Upper lobe of right lung (tissue), 1 donor: Measurements from ENCODE around the gene H2AZ1. TPM values are rescaled to one million over a fixed set of nuclear protein-coding genes. Genes with fewer than 3 reads are reported as not detected.

Source experiments
- ATAC-seq: fragments of 200-7000 bp; cut with Tn5 transposase; one replicate; pipeline ENCODE4 v1.9.1; 2020; ENCODE audit warnings: mild to moderate bottlenecking, moderate library complexity
- DNase-seq: peaks from one replicate; pipeline ENCODE4 v3.0.0-alpha.2; 2020
- H3K27ac ChIP-seq: fragments of 200-600 bp; one replicate; pipeline ENCODE4 v1.8.0; 2022
- H3K27me3 ChIP-seq: fragments of 200-600 bp; one replicate; pipeline ENCODE4 v1.8.0; 2022; ENCODE audit warnings: mild to moderate bottlenecking
- H3K36me3 ChIP-seq: fragments of 200-600 bp; one replicate; pipeline ENCODE4 v1.8.0; 2022
- H3K4me1 ChIP-seq: fragments of 200-600 bp; one replicate; pipeline ENCODE4 v1.8.0; 2022
- H3K4me3 ChIP-seq: fragments of 200-600 bp; one replicate; pipeline ENCODE4 v1.8.0; 2022; ENCODE audit warnings: mild to moderate bottlenecking
- H3K9me3 ChIP-seq: fragments of 200-600 bp; one replicate; pipeline ENCODE4 v1.8.0; 2022
- intact Hi-C: fragments of 100-400 bp; cut with DNase I; formaldehyde crosslinking; loops from one replicate; pipeline ENCODE4 v1.11.0; 2022
- long read RNA-seq: library from polyadenylated mRNA; unstranded; transcript quantifications from one replicate; pipeline ENCODE4 v2.0.0, GENCODE V29; 2021
- total RNA-seq: library from RNA; stranded (reverse); fragmentation: NEBNext Ultra II Directional; extraction: Animal tissue kit (Norgen Biotek cat#: 25700); gene quantifications from one replicate; pipeline ENCODE4 v1.2.1, GENCODE V29; 2021
- TF ChIP-seq, protein P1 (sequence below): fragments of 200-600 bp; IDR thresholded peaks from one replicate; pipeline ENCODE4 v1.8.0; 2022; ENCODE audit warnings: antibody characterized with exemption
- donor health status: DM: no; HTN: yes; CAD: no; lungs with severe emphysema.

Gene H2AZ1
- total RNA-seq, result 132 TPM
- long read RNA-seq, transcript H2AFZ-201 (5 exons, 979 nt), result major isoform, 89 of 96 reads
- long read RNA-seq, partial matches to known transcripts, result 1 of 96 reads
- long read RNA-seq, other reads (novel, unspliced or antisense), result 4 of 96 reads

DNA sequence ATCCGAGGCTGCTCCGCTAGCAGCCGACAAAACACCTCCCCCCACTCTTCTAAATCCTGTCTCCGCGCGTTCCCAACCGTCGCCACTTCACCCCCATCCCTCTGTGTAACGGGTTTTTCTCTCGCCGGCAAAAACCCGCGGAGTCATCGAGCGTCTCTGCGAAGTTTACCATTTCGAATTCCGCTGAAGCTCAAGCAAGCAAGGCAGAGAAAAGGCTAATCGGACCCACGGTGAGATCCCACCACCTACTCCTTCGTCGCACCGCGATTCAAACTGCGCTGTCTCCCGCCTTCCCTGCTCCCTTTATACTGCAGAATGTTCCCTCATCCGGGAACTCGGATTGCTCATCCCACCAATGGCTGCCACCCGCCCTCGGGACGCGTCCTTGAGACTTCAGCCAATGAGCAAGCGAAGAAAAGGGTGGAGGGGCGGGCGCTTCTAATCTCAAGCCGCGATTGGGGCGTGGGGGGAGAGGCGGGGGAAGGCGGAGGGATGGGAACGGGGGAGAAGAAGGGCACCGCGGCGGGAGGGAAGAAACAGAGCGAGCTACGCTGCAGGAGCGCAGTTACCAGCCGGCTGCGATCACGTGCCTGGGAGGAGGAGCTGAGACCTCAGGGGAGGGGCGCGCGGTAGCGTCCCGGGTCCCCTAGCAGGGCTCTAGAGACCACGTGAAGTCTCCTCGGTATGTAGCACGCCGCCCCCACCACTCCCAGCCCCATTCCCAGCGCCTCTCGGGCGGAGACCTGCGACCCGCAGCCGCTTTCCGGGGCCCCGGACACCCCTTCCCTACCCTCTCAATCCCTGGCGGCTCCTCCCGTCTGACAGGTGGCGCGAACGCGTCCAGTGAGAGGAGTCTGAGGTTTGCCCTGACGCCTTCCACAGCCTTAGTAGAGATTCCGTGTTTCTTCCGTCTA is at the start of gene H2AZ1:
Gene H2AZ1, minus strand, starts transcription at position 277 of the 914 bp plus-strand sequence. Its CDS starts 105 bp downstream, at position 172.
- ATAC-seq, result peak; percentile 92
- no peaks in the 10 kb centered on the region for H3K27me3 ChIP-seq
- peak; percentile 99 for DNase-seq
- peak within 1 kb of the TSS; percentile 58 for H3K4me3 ChIP-seq
- peaks cover 7% of the 10 kb centered on the region for H3K36me3 ChIP-seq
- peaks cover 23% of the 10 kb centered on the region for H3K4me1 ChIP-seq
- TF ChIP-seq, protein P1, sequence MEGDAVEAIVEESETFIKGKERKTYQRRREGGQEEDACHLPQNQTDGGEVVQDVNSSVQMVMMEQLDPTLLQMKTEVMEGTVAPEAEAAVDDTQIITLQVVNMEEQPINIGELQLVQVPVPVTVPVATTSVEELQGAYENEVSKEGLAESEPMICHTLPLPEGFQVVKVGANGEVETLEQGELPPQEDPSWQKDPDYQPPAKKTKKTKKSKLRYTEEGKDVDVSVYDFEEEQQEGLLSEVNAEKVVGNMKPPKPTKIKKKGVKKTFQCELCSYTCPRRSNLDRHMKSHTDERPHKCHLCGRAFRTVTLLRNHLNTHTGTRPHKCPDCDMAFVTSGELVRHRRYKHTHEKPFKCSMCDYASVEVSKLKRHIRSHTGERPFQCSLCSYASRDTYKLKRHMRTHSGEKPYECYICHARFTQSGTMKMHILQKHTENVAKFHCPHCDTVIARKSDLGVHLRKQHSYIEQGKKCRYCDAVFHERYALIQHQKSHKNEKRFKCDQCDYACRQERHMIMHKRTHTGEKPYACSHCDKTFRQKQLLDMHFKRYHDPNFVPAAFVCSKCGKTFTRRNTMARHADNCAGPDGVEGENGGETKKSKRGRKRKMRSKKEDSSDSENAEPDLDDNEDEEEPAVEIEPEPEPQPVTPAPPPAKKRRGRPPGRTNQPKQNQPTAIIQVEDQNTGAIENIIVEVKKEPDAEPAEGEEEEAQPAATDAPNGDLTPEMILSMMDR, result no peak
- intact Hi-C loops, result no loop called here
- H3K27ac ChIP-seq, result peak within 1 kb of the TSS; percentile 89
- H3K9me3 ChIP-seq, result no peaks in the 10 kb centered on the region

DNA sequence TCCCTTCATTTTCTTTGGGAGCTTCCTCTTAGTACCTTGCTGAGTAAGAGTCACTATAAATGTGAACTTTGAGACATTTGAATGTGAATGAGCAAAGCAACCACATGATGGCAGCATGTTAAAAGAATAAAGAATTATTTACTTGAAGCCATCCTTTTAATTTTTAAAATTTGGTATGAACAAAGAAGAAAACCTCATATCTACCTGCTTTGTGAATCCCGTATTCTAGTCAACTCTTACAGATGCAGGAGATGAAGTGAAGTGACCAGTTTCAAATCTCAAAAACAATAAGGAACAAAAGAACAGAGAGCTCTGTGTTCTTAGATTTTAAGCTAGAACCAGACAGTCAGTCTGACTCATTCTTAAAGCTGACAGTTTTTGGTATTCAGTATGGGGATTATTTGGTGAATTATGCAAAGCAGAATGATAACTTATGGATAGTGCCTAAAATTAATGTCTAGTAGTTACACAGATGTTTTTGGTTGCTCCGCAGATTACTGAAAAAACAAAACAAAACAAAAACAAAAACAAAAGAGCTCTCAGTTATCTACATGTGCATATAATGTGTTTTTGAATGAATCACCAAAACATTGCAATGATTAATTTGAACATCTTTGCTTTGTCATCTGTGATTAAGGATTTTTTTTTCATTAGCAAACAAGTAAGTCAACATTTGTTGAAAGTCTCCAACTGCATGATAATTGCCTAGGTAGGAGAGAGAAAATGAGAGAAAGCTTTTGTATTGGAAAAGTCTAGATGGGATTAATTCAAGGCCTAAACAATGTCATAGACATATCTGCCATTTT is 48.2 kb upstream of the H2AZ1 start:
- TF ChIP-seq, protein P1, result peak; percentile 38
- no peak for ATAC-seq
- Histone ChIP-seq H3K36me3 (no peaks in the 10 kb centered on the region), H3K4me3 (no peak overlapping the region), H3K9me3 (no peaks in the 10 kb centered on the region), H3K4me1 (no peaks in the 10 kb centered on the region), H3K27ac (no peak overlapping the region), H3K27me3 (no peaks in the 10 kb centered on the region)
- DNase-seq, result no peak
- intact Hi-C loops, result no loop called here

DNA sequence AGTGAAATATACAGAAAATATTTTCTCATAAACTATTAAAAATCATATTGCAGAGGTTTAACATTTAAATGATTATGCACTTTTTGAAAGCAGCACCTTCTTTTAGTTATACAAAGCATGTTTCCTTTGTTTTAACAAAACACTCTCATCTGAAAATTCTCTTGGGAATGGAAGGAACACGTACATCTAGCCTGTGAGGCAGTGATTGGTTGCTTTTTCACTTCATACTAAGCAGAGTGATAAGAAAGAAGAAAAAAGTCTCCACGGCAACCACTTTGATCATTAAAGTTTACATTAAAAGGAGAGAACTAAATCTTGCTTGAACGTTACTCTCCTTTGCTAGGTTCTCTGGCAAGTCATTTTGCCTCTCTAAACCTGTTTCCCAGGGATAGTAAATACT is 41.7 kb upstream of the H2AZ1 start:
- Histone ChIP-seq H3K9me3 (no peaks in the 10 kb centered on the region), H3K4me1 (no peaks in the 10 kb centered on the region), H3K27me3 (no peaks in the 10 kb centered on the region), H3K4me3 (no peak overlapping the region), H3K27ac (no peak overlapping the region), H3K36me3 (no peaks in the 10 kb centered on the region)
- intact Hi-C loops, result no loop called here
- ATAC-seq (no peak), DNase-seq (no peak)
- TF ChIP-seq, protein P1, result no peak

DNA sequence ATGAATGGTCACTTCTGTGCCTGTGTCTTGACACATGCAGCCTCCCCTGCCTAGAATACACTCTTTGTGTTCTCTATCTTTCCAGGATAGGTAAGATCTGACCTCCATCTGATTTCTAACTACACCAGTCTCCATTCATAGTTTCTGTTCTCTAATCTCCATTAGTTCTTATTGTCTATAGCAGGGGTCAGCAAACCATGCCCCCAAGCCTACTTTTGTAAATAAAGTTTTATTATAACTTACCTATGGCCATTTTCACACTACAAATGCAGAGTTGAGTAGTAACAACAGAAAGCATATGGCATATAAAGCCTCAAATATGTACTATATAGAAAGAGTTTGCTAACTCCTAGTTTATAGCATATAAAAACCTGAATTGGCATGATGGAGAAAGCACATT is 37.6 kb upstream of the H2AZ1 start:
- intact Hi-C loops, result no loop called here
- H3K27ac ChIP-seq, result no peak overlapping the region
- no peaks in the 10 kb centered on the region for H3K4me1 ChIP-seq
- H3K36me3 ChIP-seq, result no peaks in the 10 kb centered on the region
- TF ChIP-seq, protein P1, result no peak
- no peaks in the 10 kb centered on the region for H3K27me3 ChIP-seq
- no peak overlapping the region for H3K4me3 ChIP-seq
- DNase-seq, result no peak
- H3K9me3 ChIP-seq, result no peaks in the 10 kb centered on the region
- no peak for ATAC-seq

DNA sequence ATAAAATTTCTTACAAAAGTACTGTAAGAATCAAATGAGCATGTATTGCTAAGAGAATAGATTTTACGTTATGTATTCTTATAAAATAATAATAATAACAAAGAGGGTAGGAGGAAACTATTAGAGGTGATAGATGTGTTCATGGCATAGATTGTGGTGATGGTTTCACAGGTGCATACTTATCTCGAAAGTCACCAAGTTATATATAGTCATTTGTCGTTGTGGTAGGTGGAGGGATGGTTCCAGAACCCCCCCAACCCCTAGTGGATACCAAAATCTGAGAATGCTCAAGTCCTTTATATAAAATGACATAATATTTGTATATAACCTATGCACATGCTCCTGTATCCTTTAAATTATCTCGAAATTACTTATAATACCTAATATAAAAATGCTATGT is 36.7 kb upstream of the H2AZ1 start:
- no peaks in the 10 kb centered on the region for H3K36me3 ChIP-seq
- H3K27me3 ChIP-seq, result no peaks in the 10 kb centered on the region
- no peak for DNase-seq
- ATAC-seq, result no peak
- H3K9me3 ChIP-seq, result no peaks in the 10 kb centered on the region
- H3K4me1 ChIP-seq, result no peaks in the 10 kb centered on the region
- TF ChIP-seq, protein P1, result no peak
- intact Hi-C loops, result no loop called here
- H3K4me3 ChIP-seq, result no peak overlapping the region
- no peak overlapping the region for H3K27ac ChIP-seq
